C4-2B (cell line): ENCODE measurements around the gene PROM1.

Experiments
- CTCF ChIP-seq: fragments of 450-650 bp; conservative IDR thresholded peaks from 2 replicates; pipeline ENCODE4 v1.5.1; 2017; ENCODE audit warnings: mild to moderate bottlenecking
- ZFX ChIP-seq: fragments of 450-650 bp; IDR thresholded peaks from 2 replicates; pipeline ENCODE4 v1.6.1; 2017

- TF ChIP-seq CTCF (no peak), ZFX (no peak)
Observed at GRCh38 chr4:16023776-16024408, 59.9 kb downstream of the PROM1 start.
